ENCODE data around the gene GUCY2D. TPM values are rescaled to one million over a fixed set of nuclear protein-coding genes. Genes with fewer than 3 reads are reported as not detected.

GUCY2D gene
- total RNA-seq, 4 donors from 2014 or later = 0.14 TPM; not detected in 3

GRCh38 chr17:8048236-8048635 is 45.8 kb downstream of the GUCY2D start:
- no peak for DNase-seq
- no peak overlapping the region for H3K4me3 ChIP-seq
- no peaks in the 10 kb centered on the region for H3K36me3 ChIP-seq
- H3K9me3 ChIP-seq = no peaks in the 10 kb centered on the region
- no peaks in the 10 kb centered on the region for H3K4me1 ChIP-seq
- no peak overlapping the region for H3K27ac ChIP-seq
- TF ChIP-seq CTCF (IDR thresholded peaks at IDR 0.05) = no peak
- intact Hi-C loops (cut with DNase I; ENCODE audit: low total_unique reads) = no loop called here
- no peaks in the 10 kb centered on the region for H3K27me3 ChIP-seq

- Histone ChIP-seq H3K36me3 (no peaks in the 10 kb centered on the region), H3K4me1 (no peaks in the 10 kb centered on the region), H3K27ac (no peak overlapping the region), H3K4me3 (no peak overlapping the region), H3K9me3 (no peaks in the 10 kb centered on the region), H3K27me3 (no peaks in the 10 kb centered on the region)
- TF ChIP-seq CTCF (IDR thresholded peaks at IDR 0.05) = no peak
- no peak for TF ChIP-seq POLR2A (IDR thresholded peaks at IDR 0.05)
- intact Hi-C loops (cut with DNase I; ENCODE audit: low total_unique reads) = no loop called here
- no peak for DNase-seq
Observed at GRCh38 chr17:8048736-8049135, 46.3 kb downstream of the GUCY2D start.

- Histone ChIP-seq H3K4me1 (no peaks in the 10 kb centered on the region), H3K27me3 (no peaks in the 10 kb centered on the region), H3K27ac (no peak overlapping the region), H3K4me3 (no peak overlapping the region), H3K9me3 (no peaks in the 10 kb centered on the region), H3K36me3 (no peaks in the 10 kb centered on the region)
- TF ChIP-seq POLR2A (IDR thresholded peaks at IDR 0.05) (no peak), CTCF (IDR thresholded peaks at IDR 0.05) (no peak)
- no peak for DNase-seq
- intact Hi-C loops (cut with DNase I; ENCODE audit: low total_unique reads) = no loop called here
Observed at GRCh38 chr17:8051831-8052230, 49.4 kb downstream of the GUCY2D start.

GRCh38 chr17:8052256-8053252 is 50.1 kb downstream of the GUCY2D start:
- H3K27me3 ChIP-seq = no peaks in the 10 kb centered on the region
- H3K4me3 ChIP-seq = no peak overlapping the region
- DNase-seq = no peak
- no peaks in the 10 kb centered on the region for H3K4me1 ChIP-seq
- TF ChIP-seq POLR2A (IDR thresholded peaks at IDR 0.05) = no peak
- TF ChIP-seq CTCF (IDR thresholded peaks at IDR 0.05) = no peak
- no peak overlapping the region for H3K27ac ChIP-seq
- no peaks in the 10 kb centered on the region for H3K36me3 ChIP-seq
- no peaks in the 10 kb centered on the region for H3K9me3 ChIP-seq
- intact Hi-C loops (cut with DNase I; ENCODE audit: low total_unique reads) = no loop called here

GRCh38 chr17:8053600-8053999 is 51.2 kb downstream of the GUCY2D start:
- no peak for DNase-seq
- Histone ChIP-seq H3K36me3 (no peaks in the 10 kb centered on the region), H3K4me3 (no peak overlapping the region), H3K27me3 (peaks cover 0 to under 1% of the 10 kb centered on the region in 2 donors), H3K9me3 (no peaks in the 10 kb centered on the region), H3K27ac (no peak overlapping the region), H3K4me1 (no peaks in the 10 kb centered on the region)
- intact Hi-C loops (cut with DNase I; ENCODE audit: low total_unique reads) = no loop called here
- no peak for TF ChIP-seq CTCF (IDR thresholded peaks at IDR 0.05)
- no peak for TF ChIP-seq POLR2A (IDR thresholded peaks at IDR 0.05)
